SJSA1 (cell line): ENCODE results near the gene EXOSC9. TPM values are rescaled to one million over a fixed set of nuclear protein-coding genes. Genes with fewer than 3 reads are reported as not detected.

Experiments
- total RNA-seq: library from RNA; depleted of rRNA; stranded (reverse); fragments of >200 nt; shearing (Covaris generic); gene quantifications from 2 replicates; pipeline ENCODE4 v1.2.3, GENCODE V29; 2014; rRNA removed

Gene EXOSC9
- total RNA-seq, 1 experiment from 2014 or later = 134 TPM

Other genes with a start within 250 kb of the EXOSC9 start
- 1,014 and 1,022 TPM in 2 replicates for gene ANXA5, start 104.3 kb upstream of the EXOSC9 start, total RNA-seq
- 0.26 TPM in 1 of 2 replicates, not detected in the other for gene SMIM43, start 36.2 kb upstream of the EXOSC9 start, total RNA-seq
- gene CCNA2, start 22.6 kb downstream of the EXOSC9 start, total RNA-seq = 273 and 318 TPM in 2 replicates
- 18.8 and 33.2 TPM in 2 replicates for gene BBS7, start 69.2 kb downstream of the EXOSC9 start, total RNA-seq
- gene TRPC3, start 150.7 kb downstream of the EXOSC9 start, total RNA-seq = 1.3 and 3.3 TPM in 2 replicates